ENCODE measurements around the gene CIT. TPM values are rescaled to one million over a fixed set of nuclear protein-coding genes. Genes with fewer than 3 reads are reported as not detected.

CIT gene
- total RNA-seq, 2 experiments from 2014 or later = 54.6 to 71.5 TPM

GRCh38 chr12:119673634-119674033, 203.5 kb downstream of the CIT start:
- no peaks in the 10 kb centered on the region for H3K27me3 Mint-ChIP-seq
- H3K36me3 Mint-ChIP-seq (ENCODE audit: low read depth) = peaks cover 76% of the 10 kb centered on the region
- H3K4me3 Mint-ChIP-seq = no peak overlapping the region
- no peaks in the 10 kb centered on the region for H3K9me3 Mint-ChIP-seq (ENCODE audit: low read depth)
- POLR2A ChIA-PET = interaction anchor here (0.6 to 1.0 kb wide), 2 partner anchors 7 to 315 kb away, joined by 4 read pairs; partner anchors contain the start of gene BICDL1
- peak; percentile 52 for ATAC-seq
- peaks cover 54% of the 10 kb centered on the region for H3K4me1 Mint-ChIP-seq
- H3K27ac Mint-ChIP-seq = peak overlapping the region; percentile 89
- CTCF ChIA-PET = no interaction called here
- intact Hi-C loops (cut with DNase I, micrococcal nuclease) = no loop called here
- DNase-seq = peak; percentile 37

GRCh38 chr12:119672194-119672593, 204.9 kb downstream of the CIT start:
- H3K36me3 Mint-ChIP-seq (ENCODE audit: low read depth) = peaks cover 70% of the 10 kb centered on the region
- peak overlapping the region; percentile 89 for H3K27ac Mint-ChIP-seq
- H3K4me1 Mint-ChIP-seq = peaks cover 58% of the 10 kb centered on the region
- CTCF ChIA-PET = interaction anchor here (0.5 to 1.6 kb wide), 2 partner anchors 9 to 14 kb away, joined by 3 to 5 read pairs; no protein-coding TSS in a partner anchor
- no peaks in the 10 kb centered on the region for H3K27me3 Mint-ChIP-seq
- ATAC-seq (no peak), DNase-seq (no peak)
- intact Hi-C loops (cut with DNase I, micrococcal nuclease) = no loop called here
- H3K4me3 Mint-ChIP-seq = no peak overlapping the region
- no peaks in the 10 kb centered on the region for H3K9me3 Mint-ChIP-seq (ENCODE audit: low read depth)
- POLR2A ChIA-PET = no interaction called here

GRCh38 chr12:119671070-119671469, 206.1 kb downstream of the CIT start:
- peaks cover 69% of the 10 kb centered on the region for H3K4me1 Mint-ChIP-seq
- H3K36me3 Mint-ChIP-seq (ENCODE audit: low read depth) = peaks cover 59% of the 10 kb centered on the region
- POLR2A ChIA-PET = interaction anchor here (1.5 kb wide), 1 partner anchor 335 kb away, joined by 6 read pairs; no protein-coding TSS in a partner anchor
- no peak for ATAC-seq
- peak overlapping the region; percentile 88 for H3K27ac Mint-ChIP-seq
- DNase-seq = no peak
- CTCF ChIA-PET = interaction anchor here (1.6 kb wide), 1 partner anchor 13 kb away, joined by 5 read pairs; no protein-coding TSS in a partner anchor
- no peaks in the 10 kb centered on the region for H3K27me3 Mint-ChIP-seq
- intact Hi-C loops (cut with DNase I, micrococcal nuclease) = no loop called here
- no peaks in the 10 kb centered on the region for H3K9me3 Mint-ChIP-seq (ENCODE audit: low read depth)
- no peak overlapping the region for H3K4me3 Mint-ChIP-seq

- Mint-ChIP-seq H3K9me3 (ENCODE audit: low read depth) (no peaks in the 10 kb centered on the region), H3K27me3 (no peaks in the 10 kb centered on the region), H3K36me3 (ENCODE audit: low read depth) (peaks cover 51% of the 10 kb centered on the region), H3K4me1 (peaks cover 70% of the 10 kb centered on the region), H3K27ac (peak overlapping the region; percentile 88), H3K4me3 (peak overlapping the region; percentile 91)
- CTCF ChIA-PET = interaction anchor here (0.8 to 1.6 kb wide), 3 partner anchors 13 to 138 kb away, joined by 3 to 6 read pairs (median 3); no protein-coding TSS in a partner anchor
- ATAC-seq = no peak
- intact Hi-C loops (cut with DNase I, micrococcal nuclease) = loop anchor here (5.0 to 10.0 kb wide), 4 partner anchors 207 to 1535 kb away; partner anchors contain the start of genes BICDL1 (in 1 of the 2), CIT (in 1 of the 2), PEBP1 (in 1 of the 2) and RPLP0 (in 1 of the 2)
- no peak for DNase-seq
- POLR2A ChIA-PET = interaction anchor here (0.6 to 1.5 kb wide), 3 partner anchors 230 to 623 kb away, joined by 3 to 6 read pairs (median 4); partner anchors contain the start of gene RNU4-1
Measured at GRCh38 chr12:119669744-119670472, 207.2 kb downstream of the CIT start.

GRCh38 chr12:119668324-119668841, 208.7 kb downstream of the CIT start:
- H3K4me3 Mint-ChIP-seq = peak overlapping the region; percentile 91
- H3K27ac Mint-ChIP-seq = peak overlapping the region; percentile 91
- H3K36me3 Mint-ChIP-seq (ENCODE audit: low read depth) = peaks cover 40% of the 10 kb centered on the region
- ChIA-PET CTCF (interaction anchor here (0.7 to 1.6 kb wide), 6 partner anchors 10 to 114 kb away, joined by 3 to 5 read pairs (median 3); no protein-coding TSS in a partner anchor), POLR2A (interaction anchor here (0.6 kb wide), 1 partner anchor 1310 kb away, joined by 3 read pairs; no protein-coding TSS in a partner anchor)
- H3K4me1 Mint-ChIP-seq = peaks cover 55% of the 10 kb centered on the region
- H3K27me3 Mint-ChIP-seq = no peaks in the 10 kb centered on the region
- DNase-seq = no peak
- intact Hi-C loops (cut with DNase I, micrococcal nuclease) = loop anchor here (5.0 to 10.0 kb wide), 4 partner anchors 209 to 1534 kb away; partner anchors contain the start of genes BICDL1 (in 1 of the 2), CIT (in 1 of the 2), PEBP1 (in 1 of the 2) and RPLP0 (in 1 of the 2)
- ATAC-seq = no peak
- no peaks in the 10 kb centered on the region for H3K9me3 Mint-ChIP-seq (ENCODE audit: low read depth)

- DNase-seq = peak; percentile 98
- intact Hi-C loops (cut with DNase I, micrococcal nuclease) = loop anchor here (1.0 to 10.0 kb wide), 13 partner anchors 210 to 1651 kb away; partner anchors contain the start of genes BICDL1 (in 2 of the 2), CIT (in 2 of the 2), PEBP1 (in 1 of the 2) and RAB35 (in 1 of the 2)
- Mint-ChIP-seq H3K4me3 (peak within 1 kb of the TSS; percentile 91), H3K36me3 (ENCODE audit: low read depth) (peaks cover 35% of the 10 kb centered on the region), H3K27me3 (no peaks in the 10 kb centered on the region), H3K9me3 (ENCODE audit: low read depth) (no peaks in the 10 kb centered on the region), H3K4me1 (peaks cover 48% of the 10 kb centered on the region), H3K27ac (peak within 1 kb of the TSS; percentile 91)
- ATAC-seq = peak; percentile 96
- POLR2A ChIA-PET = interaction anchor here (0.6 to 0.7 kb wide), 3 partner anchors 13 to 1309 kb away, joined by 3 read pairs; partner anchors contain the start of gene RNU4-2
- CTCF ChIA-PET = interaction anchor here (0.7 to 1.6 kb wide), 6 partner anchors 9 to 169 kb away, joined by 3 to 5 read pairs (median 4); no protein-coding TSS in a partner anchor
Measured at GRCh38 chr12:119667577-119668323, 209.4 kb downstream of the CIT start, which contains the start of gene PRKAB1. Gene PRKAB1, plus strand, starts transcription at chr12:119668133. Its CDS starts 112 bp downstream, at chr12:119668245.

- POLR2A ChIA-PET = interaction anchor here (0.6 to 0.7 kb wide), 2 partner anchors 14 to 624 kb away, joined by 3 read pairs; partner anchors contain the start of gene RNU4-2
Measured at GRCh38 chr12:119666900-119667576, 210.1 kb downstream of the CIT start.

GRCh38 chr12:119666226-119666795, 210.8 kb downstream of the CIT start:
- no peaks in the 10 kb centered on the region for H3K9me3 Mint-ChIP-seq (ENCODE audit: low read depth)
- H3K4me1 Mint-ChIP-seq = peaks cover 36% of the 10 kb centered on the region
- ChIA-PET CTCF (interaction anchor here (0.7 to 1.5 kb wide), 5 partner anchors 17 to 1500 kb away, joined by 3 to 7 read pairs (median 5); partner anchors contain the start of gene SUDS3), POLR2A (no interaction called here)
- peak overlapping the region; percentile 31 for H3K4me3 Mint-ChIP-seq
- H3K36me3 Mint-ChIP-seq (ENCODE audit: low read depth) = peaks cover 21% of the 10 kb centered on the region
- no peaks in the 10 kb centered on the region for H3K27me3 Mint-ChIP-seq
- intact Hi-C loops (cut with DNase I, micrococcal nuclease) = loop anchor here (2.0 to 10.0 kb wide), 8 partner anchors 211 to 1650 kb away; partner anchors contain the start of genes BICDL1 (in 2 of the 2), CIT (in 1 of the 2), PEBP1 (in 1 of the 2) and RFC5 (in 1 of the 2)
- H3K27ac Mint-ChIP-seq = peak overlapping the region; percentile 81
- DNase-seq (no peak), ATAC-seq (no peak)

More at GRCh38 chr12:119666900-119667576, 210.1 kb downstream of the CIT start:
- Mint-ChIP-seq H3K36me3 (ENCODE audit: low read depth) (peaks cover 28% of the 10 kb centered on the region), H3K4me3 (peak overlapping the region; percentile 91), H3K9me3 (ENCODE audit: low read depth) (no peaks in the 10 kb centered on the region), H3K27ac (peak overlapping the region; percentile 72), H3K4me1 (peaks cover 42% of the 10 kb centered on the region), H3K27me3 (no peaks in the 10 kb centered on the region)
- intact Hi-C loops (cut with DNase I, micrococcal nuclease) = loop anchor here (1.0 to 10.0 kb wide), 13 partner anchors 210 to 1650 kb away; partner anchors contain the start of genes BICDL1 (in 2 of the 2), CIT (in 2 of the 2), PEBP1 (in 1 of the 2) and RAB35 (in 1 of the 2)
- CTCF ChIA-PET = interaction anchor here (0.7 to 1.6 kb wide), 5 partner anchors 9 to 1291 kb away, joined by 3 to 5 read pairs (median 4); partner anchors contain the start of gene SUDS3
- no peak for DNase-seq
- ATAC-seq = no peak

GRCh38 chr12:119665164-119665929, 211.8 kb downstream of the CIT start:
- peaks cover 27% of the 10 kb centered on the region for H3K4me1 Mint-ChIP-seq
- H3K36me3 Mint-ChIP-seq (ENCODE audit: low read depth) = peaks cover 13% of the 10 kb centered on the region
- ATAC-seq (no peak), DNase-seq (no peak)
- no peaks in the 10 kb centered on the region for H3K27me3 Mint-ChIP-seq
- intact Hi-C loops (cut with DNase I, micrococcal nuclease) = loop anchor here (5.0 to 10.0 kb wide), 4 partner anchors 212 to 1531 kb away; partner anchors contain the start of genes BICDL1 (in 1 of the 2), CIT (in 1 of the 2), PEBP1 (in 1 of the 2) and RPLP0 (in 1 of the 2)
- no peak overlapping the region for H3K27ac Mint-ChIP-seq
- ChIA-PET POLR2A (interaction anchor here (1.1 kb wide), 1 partner anchor 13 kb away, joined by 3 read pairs; no protein-coding TSS in a partner anchor), CTCF (interaction anchor here (0.7 to 1.5 kb wide), 6 partner anchors 16 to 1499 kb away, joined by 3 to 7 read pairs (median 4); partner anchors contain the start of gene SUDS3)
- H3K4me3 Mint-ChIP-seq = no peak overlapping the region
- H3K9me3 Mint-ChIP-seq (ENCODE audit: low read depth) = no peaks in the 10 kb centered on the region

Measured in activated CD4-positive, alpha-beta T cell treated with anti-CD3 and anti-CD28 coated beads for 36 hours (primary cell).